C4-2B (cell line): ENCODE results near the gene TBXA2R.

Source experiments
- CTCF ChIP-seq: fragments of 450-650 bp; conservative IDR thresholded peaks from 2 replicates; pipeline ENCODE4 v1.5.1; 2017; ENCODE audit warnings: mild to moderate bottlenecking
- ZFX ChIP-seq: fragments of 450-650 bp; IDR thresholded peaks from 2 replicates; pipeline ENCODE4 v1.6.1; 2017

GRCh38 chr19:3637621-3638020 is 30.9 kb upstream of the TBXA2R start:
- TF ChIP-seq CTCF (no peak), ZFX (no peak)
